GM23248 (cell line): ENCODE data around the gene LATS2. TPM values are rescaled to one million over a fixed set of nuclear protein-coding genes. Genes with fewer than 3 reads are reported as not detected.

Source experiments
- DNase-seq: peaks from one replicate; pipeline ENCODE4 v3.0.0-alpha.2; 2015
- H2AFZ ChIP-seq: fragments of 200-600 bp; sonication (generic); 2 replicates; pipeline ENCODE4 v1.6.1; 2016; ENCODE audit warnings: antibody characterized with exemption
- H3F3A ChIP-seq: fragments of 200-600 bp; sonication (generic); 2 replicates; pipeline ENCODE4 v1.6.1; 2016; ENCODE audit warnings: mild to moderate bottlenecking, antibody characterized with exemption, mixed run types; ENCODE audit not compliant: insufficient read depth
- H3K27ac ChIP-seq: fragments of 200-600 bp; sonication (generic); 2 replicates; pipeline ENCODE4 v1.5.1; 2016; ENCODE audit warnings: mild to moderate bottlenecking
- H3K27me3 ChIP-seq: fragments of 200-600 bp; sonication (generic); replicated peaks from 2 replicates; pipeline ENCODE4 v1.6.1; 2016; ENCODE audit warnings: mild to moderate bottlenecking; ENCODE audit not compliant: insufficient read depth
- H3K36me3 ChIP-seq: fragments of 200-600 bp; sonication (generic); 2 replicates; pipeline ENCODE4 v1.6.1; 2016; ENCODE audit warnings: low read depth, mild to moderate bottlenecking
- H3K4me1 ChIP-seq: fragments of 200-600 bp; sonication (generic); 2 replicates; pipeline ENCODE4 v1.6.1; 2016; ENCODE audit warnings: mild to moderate bottlenecking; ENCODE audit not compliant: insufficient read depth
- H3K4me2 ChIP-seq: fragments of 200-600 bp; sonication (generic); one replicate; pipeline ENCODE4 v1.6.1; 2016; ENCODE audit warnings: mild to moderate bottlenecking; ENCODE audit not compliant: unreplicated experiment
- H3K4me3 ChIP-seq: fragments of 200-600 bp; sonication (generic); 2 replicates; pipeline ENCODE4 v1.5.1; 2016; ENCODE audit warnings: mild to moderate bottlenecking
- H3K79me2 ChIP-seq: fragments of 200-600 bp; sonication (generic); 2 replicates; pipeline ENCODE4 v1.6.1; 2016; ENCODE audit warnings: mild to moderate bottlenecking; ENCODE audit not compliant: insufficient read depth
- H3K9ac ChIP-seq: fragments of 200-600 bp; sonication (generic); 2 replicates; pipeline ENCODE4 v1.6.1; 2016; ENCODE audit warnings: mild to moderate bottlenecking
- H3K9me2 ChIP-seq: fragments of 200-600 bp; sonication (generic); 2 replicates; pipeline ENCODE4 v1.6.1; 2016; ENCODE audit warnings: mixed run types, mild to moderate bottlenecking, moderate library complexity; ENCODE audit not compliant: insufficient read depth
- H3K9me3 ChIP-seq: fragments of 200-600 bp; sonication (generic); one replicate; pipeline ENCODE4 v1.6.1; 2017; ENCODE audit warnings: low read depth
- H4K20me1 ChIP-seq: fragments of 200-600 bp; sonication (generic); 2 replicates; pipeline ENCODE4 v1.6.0; 2016; ENCODE audit not compliant: insufficient read depth
- EZH2 ChIP-seq: fragments of 200-600 bp; sonication (generic); IDR thresholded peaks from 2 replicates; pipeline ENCODE4 v1.6.1; 2018; ENCODE audit warnings: antibody characterized with exemption, mild to moderate bottlenecking; ENCODE audit not compliant: insufficient read depth, poor library complexity, severe bottlenecking
- EZH2phosphoT487 ChIP-seq: fragments of 200-600 bp; sonication (generic); IDR thresholded peaks from 2 replicates; pipeline ENCODE4 v1.6.1; 2018; ENCODE audit warnings: antibody characterized with exemption, moderate library complexity, mild to moderate bottlenecking, low read depth; ENCODE audit not compliant: insufficient read depth
- WGBS, 2 experiments: methylation state at CpG; one replicate each; pipeline ENCODE4 v1.1.6; 2015 to 2017; ENCODE audit warnings: low lambda C conversion rate in 2 of 2, low coverage in 1 of 2; ENCODE audit errors: missing lambda C conversion rate in 2 of 2; 5-methylcytosine and 5-hydroxymethylcytosine counted together
- in situ Hi-C: fragments of 300-500 bp; cut with MboI; formaldehyde crosslinking; loops from 2 replicates; pipeline ENCODE4 v1.15.0; 2020
- polyA plus RNA-seq: library from polyadenylated mRNA; unstranded; fragments of >200 nt; fragmentation: Nextera tagmentation; extraction: Ambion mirVana; gene quantifications from 2 replicates; pipeline ENCODE4 v1.2.1, GENCODE V29; 2016
- total RNA-seq: library from RNA; depleted of rRNA; stranded (reverse); fragments of >200 nt; shearing (Covaris generic); gene quantifications from 2 replicates; pipeline ENCODE4 v1.2.3, GENCODE V29; 2014

LATS2 gene
- total and polyA plus RNA-seq, 2 experiments from 2014 or later, result 11.8 to 23.0 TPM

DNA sequence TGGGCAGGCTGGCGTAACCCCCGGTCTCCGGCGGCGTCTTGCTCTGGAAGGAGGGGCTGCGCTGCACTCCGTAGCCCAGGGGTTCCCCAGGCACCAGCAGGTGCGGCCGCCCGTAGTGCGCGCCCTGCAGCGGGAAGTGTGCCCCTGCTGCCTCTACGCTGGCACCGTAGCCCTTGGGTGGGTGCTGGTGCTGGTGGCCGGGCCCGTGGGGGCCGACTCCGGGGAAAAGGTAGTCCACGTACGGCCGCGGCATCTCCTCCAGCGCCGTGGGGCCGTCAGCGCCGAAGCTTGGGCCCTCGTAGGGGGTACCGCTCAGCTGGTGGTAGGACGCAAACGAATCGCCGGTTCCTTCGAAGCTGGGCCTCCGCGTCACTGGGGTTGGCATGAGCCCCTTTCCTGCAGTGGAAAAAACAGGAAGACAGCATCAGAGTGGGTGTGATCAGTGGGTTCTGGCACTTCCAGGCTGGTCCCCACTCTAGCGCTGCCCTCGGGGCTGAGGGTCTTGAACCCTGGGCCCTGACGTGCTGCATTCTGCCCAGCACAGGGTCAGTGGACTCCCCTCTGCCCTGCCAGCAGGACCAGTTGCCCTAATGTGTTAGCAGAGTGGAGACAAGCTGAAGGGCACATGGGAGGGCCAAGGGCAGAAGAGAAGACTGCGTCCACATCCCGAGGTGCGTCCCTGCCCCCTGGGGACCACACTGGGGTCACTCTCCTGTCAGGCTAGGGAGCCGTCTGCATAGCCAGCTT is 72.3 kb downstream of the LATS2 start:
- no peak for DNase-seq
- 94 to 95% methylated on average over 29 to 44 of the region's 44 CpGs for WGBS, 2 experiments
- Histone ChIP-seq H4K20me1 (peaks cover 10% of the 10 kb centered on the region), H3K36me3 (peaks cover 39% of the 10 kb centered on the region), H3F3A (peaks cover 48% of the 10 kb centered on the region), H3K9me3 (no peaks in the 10 kb centered on the region), H3K27ac (no peak overlapping the region), H3K4me1 (peaks cover 17% of the 10 kb centered on the region), H3K9me2 (no peaks in the 10 kb centered on the region), H3K27me3 (no peaks in the 10 kb centered on the region), H3K4me3 (no peak overlapping the region), H3K79me2 (peaks cover 89% of the 10 kb centered on the region), H3K9ac (no peak overlapping the region), H2AFZ (no peak overlapping the region), H3K4me2 (no peak overlapping the region)
- in situ Hi-C loops, result no loop called here
- TF ChIP-seq EZH2 (no peak), EZH2phosphoT487 (no peak)

DNA sequence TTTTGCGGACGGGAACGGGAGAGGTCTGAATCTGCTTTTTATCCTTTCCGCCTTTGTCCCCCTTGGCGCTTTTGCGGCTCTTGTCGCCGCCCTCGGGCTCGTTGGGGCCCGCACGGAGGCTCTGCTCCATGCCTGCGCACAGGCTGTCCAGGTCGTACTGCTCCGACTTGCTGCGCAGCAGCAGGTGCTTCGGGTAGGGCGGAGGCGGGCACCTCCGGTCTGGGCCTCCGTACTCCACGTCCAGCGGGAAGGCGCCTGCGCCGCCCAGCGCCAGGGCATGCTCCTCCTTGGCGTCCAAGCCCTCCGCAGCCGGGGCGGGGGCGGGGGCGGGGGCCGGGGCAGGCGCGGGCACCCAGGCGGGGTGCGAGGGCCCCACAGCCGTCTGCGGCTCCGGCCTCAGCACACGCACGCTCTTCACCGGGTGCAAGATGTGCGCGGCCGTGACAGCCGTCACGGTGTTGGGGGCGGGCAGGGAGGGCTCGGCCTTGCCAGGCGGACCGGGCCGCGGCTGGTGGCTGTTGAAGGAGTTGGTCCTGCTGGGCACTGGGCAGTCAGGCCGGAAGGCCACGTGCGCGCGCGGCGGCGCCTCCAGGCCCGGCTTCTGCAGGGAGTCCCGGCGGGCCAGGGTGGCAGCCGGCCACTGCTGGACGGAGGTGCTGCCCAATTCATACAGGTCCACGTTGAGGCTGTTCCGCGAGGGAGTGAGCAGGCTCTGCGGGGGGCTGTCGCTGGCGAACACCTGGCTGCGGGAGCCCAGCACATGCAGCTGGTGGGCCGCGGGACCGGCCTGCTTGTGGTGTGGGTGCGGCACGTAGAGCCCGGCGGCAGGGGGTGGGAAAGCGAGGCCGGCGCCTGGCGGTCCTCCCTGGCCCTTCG is 73.1 kb downstream of the LATS2 start:
- 97 to 99% methylated on average over 13 to 87 of the region's 87 CpGs for WGBS, 2 experiments
- Histone ChIP-seq H3K79me2 (peaks cover 91% of the 10 kb centered on the region), H3K4me2 (no peak overlapping the region), H3K27me3 (no peaks in the 10 kb centered on the region), H3K9me3 (no peaks in the 10 kb centered on the region), H3K4me3 (no peak overlapping the region), H3K4me1 (peaks cover 10% of the 10 kb centered on the region), H4K20me1 (peaks cover 10% of the 10 kb centered on the region), H3K9ac (no peak overlapping the region), H3K9me2 (no peaks in the 10 kb centered on the region), H2AFZ (no peak overlapping the region), H3K27ac (no peak overlapping the region), H3F3A (peaks cover 42% of the 10 kb centered on the region), H3K36me3 (peaks cover 39% of the 10 kb centered on the region)
- in situ Hi-C loops, result no loop called here
- no peak for TF ChIP-seq EZH2
- TF ChIP-seq EZH2phosphoT487, result no peak
- no peak for DNase-seq

DNA sequence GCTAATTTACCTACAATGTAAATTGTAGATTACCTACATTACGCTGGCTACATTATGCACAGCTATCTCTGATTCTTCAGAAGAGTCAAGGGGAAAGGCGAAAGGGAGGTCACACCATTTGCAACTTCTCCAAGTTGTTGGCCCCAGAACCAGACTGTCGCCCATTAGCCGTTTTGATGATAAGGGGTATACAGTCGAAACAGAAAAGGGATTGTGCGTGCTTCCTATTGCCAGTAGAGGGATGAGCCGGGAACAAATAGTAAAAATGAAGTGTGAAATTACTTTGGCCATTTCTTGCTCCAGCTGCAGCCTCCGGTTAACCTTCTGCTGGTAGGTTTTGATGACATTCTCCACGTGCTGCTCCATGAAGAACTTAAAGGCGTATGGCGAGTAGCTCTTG is 73.8 kb downstream of the LATS2 start:
- H3K4me3 ChIP-seq, result no peak overlapping the region
- no peaks in the 10 kb centered on the region for H3K9me2 ChIP-seq
- H3K36me3 ChIP-seq, result peaks cover 44% of the 10 kb centered on the region
- 0 out of 2 replicates have a peak, but pooled peaks cover 3% of the 10 kb centered on the region for H3K4me1 ChIP-seq
- no peak overlapping the region for H3K9ac ChIP-seq
- no peak overlapping the region for H3K27ac ChIP-seq
- no peaks in the 10 kb centered on the region for H3K9me3 ChIP-seq
- in situ Hi-C loops, result no loop called here
- H3K79me2 ChIP-seq, result peaks cover 91% of the 10 kb centered on the region
- H3F3A ChIP-seq, result peaks cover 39% of the 10 kb centered on the region
- no peaks in the 10 kb centered on the region for H3K27me3 ChIP-seq
- TF ChIP-seq EZH2phosphoT487 (no peak), EZH2 (no peak)
- peaks cover 10% of the 10 kb centered on the region for H4K20me1 ChIP-seq
- no peak for DNase-seq
- no peak overlapping the region for H3K4me2 ChIP-seq
- WGBS, 2 experiments, result 96% methylated on average over 11 of the region's 11 CpGs
- no peak overlapping the region for H2AFZ ChIP-seq

- no peaks in the 10 kb centered on the region for H3K27me3 ChIP-seq
- H3K27ac ChIP-seq, result no peak overlapping the region
- in situ Hi-C loops, result no loop called here
- no peak overlapping the region for H3K4me3 ChIP-seq
- no peaks in the 10 kb centered on the region for H3K9me2 ChIP-seq
- WGBS, 2 experiments, result 96 to 98% methylated on average over 2 of the region's 2 CpGs
- H2AFZ ChIP-seq, result no peak overlapping the region
- H4K20me1 ChIP-seq, result peaks cover 10% of the 10 kb centered on the region
- H3K4me2 ChIP-seq, result no peak overlapping the region
- TF ChIP-seq EZH2 (no peak), EZH2phosphoT487 (no peak)
- H3K9me3 ChIP-seq, result no peaks in the 10 kb centered on the region
- no peak overlapping the region for H3K9ac ChIP-seq
- no peak for DNase-seq
- peaks cover 67% of the 10 kb centered on the region for H3K36me3 ChIP-seq
- H3K4me1 ChIP-seq, result no peaks in the 10 kb centered on the region
- peaks cover 29% of the 10 kb centered on the region for H3F3A ChIP-seq
- H3K79me2 ChIP-seq, result peaks cover 91% of the 10 kb centered on the region
Observed at GRCh38 chr13:20984879-20985278, 76.5 kb downstream of the LATS2 start.
